OCI-LY3 (cell line): ENCODE results near the gene GALK2.
A peak's percentile ranks its signal among the peaks of the same experiment; 100 is the strongest.

Experiments used
- H2AFZ ChIP-seq: fragments of 200-600, 300-600 bp; shearing (Covaris generic); 2 replicates; pipeline ENCODE4 v1.6.0; 2014; ENCODE audit warnings: antibody characterized with exemption, low read depth, low read length
- H3K27ac ChIP-seq: fragments of 200-600, 300-600 bp; sonication (generic); 2 replicates; pipeline ENCODE4 v1.5.1; 2014; ENCODE audit warnings: mild to moderate bottlenecking, low read length, moderate library complexity, mixed read lengths
- H3K27me3 ChIP-seq: fragments of 200-600, 300-600 bp; sonication (generic); 2 replicates; pipeline ENCODE4 v1.6.1; 2014; ENCODE audit warnings: low read depth, low read length, mixed read lengths
- H3K36me3 ChIP-seq: fragments of 200-600, 300-600 bp; sonication (generic); replicated peaks from 2 replicates; pipeline ENCODE3; 2014; ENCODE audit warnings: low read depth, low read length, mixed read lengths
- H3K4me1 ChIP-seq: fragments of 300-600, 200-600 bp; sonication (generic); 2 replicates; pipeline ENCODE4 v1.6.1; 2014; ENCODE audit warnings: low read length, mixed read lengths
- H3K4me2 ChIP-seq: fragments of 200-600, 300-600 bp; sonication (generic); 2 replicates; pipeline ENCODE4 v1.6.1; 2014; ENCODE audit warnings: low read length, mixed read lengths
- H3K4me3 ChIP-seq: fragments of 300-600, 200-600 bp; sonication (generic); 2 replicates; pipeline ENCODE4 v1.5.1; 2014; ENCODE audit warnings: antibody characterized with exemption, mild to moderate bottlenecking, low read length, moderate library complexity
- H3K79me2 ChIP-seq: fragments of 300-600, 200-600 bp; shearing (Covaris generic); 2 replicates; pipeline ENCODE4 v1.6.1; 2014; ENCODE audit warnings: mild to moderate bottlenecking, low read length, mixed read lengths
- H3K9ac ChIP-seq: fragments of 300-600, 200-600 bp; shearing (Covaris generic); 2 replicates; pipeline ENCODE4 v1.6.0; 2014; ENCODE audit warnings: mild to moderate bottlenecking, low read length, moderate library complexity
- H3K9me3 ChIP-seq: fragments of 200-600, 300-600 bp; shearing (Covaris generic); 2 replicates; pipeline ENCODE4 v1.6.1; 2014; ENCODE audit warnings: low read length, mixed read lengths; ENCODE audit not compliant: insufficient read depth
- H4K20me1 ChIP-seq: fragments of 200-600, 300-600 bp; sonication (generic); 2 replicates; pipeline ENCODE4 v1.6.1; 2016; ENCODE audit warnings: low read length, mixed read lengths; ENCODE audit not compliant: insufficient read depth
- CTCF ChIP-seq: fragments of 200-600, 300-600 bp; sonication (generic); IDR thresholded peaks from 2 replicates; pipeline ENCODE4 v1.5.1; 2014; ENCODE audit warnings: antibody characterized with exemption, low read length, low read depth
- EZH2phosphoT487 ChIP-seq: fragments of 200-600 bp; shearing (Covaris generic); IDR thresholded peaks from 2 replicates; pipeline ENCODE4 v1.6.1; 2018; ENCODE audit warnings: antibody characterized with exemption, mixed run types, low read depth

GALK2 gene

GRCh38 chr15:49190586-49190985, 20.5 kb downstream of the GALK2 start:
- Histone ChIP-seq H3K79me2 (no peaks in the 10 kb centered on the region; the same call in 1 of the 2 replicates), H3K4me3 (no peak overlapping the region), H3K4me2 (peak overlapping the region; percentile 32; the same call in 1 of the 2 replicates), H3K9me3 (no peaks in the 10 kb centered on the region), H3K4me1 (peaks cover 10% of the 10 kb centered on the region), H2AFZ (no peak overlapping the region; the same call in 1 of the 2 replicates), H3K9ac (no peak overlapping the region), H3K36me3 (no peaks in the 10 kb centered on the region), H3K27me3 (no peaks in the 10 kb centered on the region), H4K20me1 (no peaks in the 10 kb centered on the region), H3K27ac (no peak overlapping the region)
- TF ChIP-seq CTCF (no peak), EZH2phosphoT487 (no peak)

- H3K4me2 ChIP-seq = no peak overlapping the region
- no peaks in the 10 kb centered on the region for H3K27me3 ChIP-seq
- H3K4me3 ChIP-seq = no peak overlapping the region
- no peak overlapping the region for H3K9ac ChIP-seq
- H3K79me2 ChIP-seq = no peaks in the 10 kb centered on the region; the same call in 1 of the 2 replicates
- H3K36me3 ChIP-seq = no peaks in the 10 kb centered on the region
- H3K9me3 ChIP-seq = no peaks in the 10 kb centered on the region
- no peak overlapping the region for H3K27ac ChIP-seq
- H2AFZ ChIP-seq = no peak overlapping the region
- H3K4me1 ChIP-seq = peaks cover 8% of the 10 kb centered on the region
- TF ChIP-seq EZH2phosphoT487 (no peak), CTCF (no peak)
- no peaks in the 10 kb centered on the region for H4K20me1 ChIP-seq
Observed at GRCh38 chr15:49191892-49192291, 21.8 kb downstream of the GALK2 start.

GRCh38 chr15:49196856-49197255, 26.8 kb downstream of the GALK2 start:
- no peaks in the 10 kb centered on the region for H3K79me2 ChIP-seq
- no peaks in the 10 kb centered on the region for H3K36me3 ChIP-seq
- H3K4me3 ChIP-seq = no peak overlapping the region
- H3K9ac ChIP-seq = no peak overlapping the region
- H2AFZ ChIP-seq = no peak overlapping the region
- H3K4me1 ChIP-seq = no peaks in the 10 kb centered on the region
- TF ChIP-seq EZH2phosphoT487 (no peak), CTCF (no peak)
- no peak overlapping the region for H3K4me2 ChIP-seq
- no peaks in the 10 kb centered on the region for H3K9me3 ChIP-seq
- no peaks in the 10 kb centered on the region for H3K27me3 ChIP-seq
- no peaks in the 10 kb centered on the region for H4K20me1 ChIP-seq
- no peak overlapping the region for H3K27ac ChIP-seq

GRCh38 chr15:49199666-49200065, 29.6 kb downstream of the GALK2 start:
- H3K36me3 ChIP-seq = peaks cover 3% of the 10 kb centered on the region
- H3K27ac ChIP-seq = no peak overlapping the region
- no peak overlapping the region for H3K4me2 ChIP-seq
- no peak overlapping the region for H3K4me3 ChIP-seq
- H3K27me3 ChIP-seq = no peaks in the 10 kb centered on the region
- H4K20me1 ChIP-seq = no peaks in the 10 kb centered on the region
- no peaks in the 10 kb centered on the region for H3K9me3 ChIP-seq
- H2AFZ ChIP-seq = no peak overlapping the region
- no peak for TF ChIP-seq EZH2phosphoT487
- no peak for TF ChIP-seq CTCF
- H3K9ac ChIP-seq = no peak overlapping the region
- no peaks in the 10 kb centered on the region for H3K79me2 ChIP-seq
- H3K4me1 ChIP-seq = no peaks in the 10 kb centered on the region
